H9 (cell line): ENCODE results near the gene OTULINL. TPM values are rescaled to one million over a fixed set of nuclear protein-coding genes. Genes with fewer than 3 reads are reported as not detected.
A peak's percentile ranks its signal among the peaks of the same experiment; 100 is the strongest.

Source experiments
- DNase-seq: peaks from one replicate; pipeline ENCODE4 v3.0.0-alpha.2; 2017
- H2AFZ ChIP-seq: one replicate; pipeline ENCODE4 v1.6.1; 2013; ENCODE audit warnings: mild to moderate bottlenecking, low read length, control low read depth, moderate library complexity
- H2AK5ac ChIP-seq: 2 replicates; pipeline ENCODE4 v1.6.1; 2013; ENCODE audit warnings: low read length, control low read depth, mixed read lengths; ENCODE audit not compliant: insufficient read length
- H2BK120ac ChIP-seq: one replicate; pipeline ENCODE4 v1.6.1; 2013; ENCODE audit warnings: low read depth, mild to moderate bottlenecking, low read length, control low read depth, inconsistent platforms; ENCODE audit not compliant: poor library complexity, severe bottlenecking
- H2BK12ac ChIP-seq: 2 replicates; pipeline ENCODE4 v1.6.1; 2013; ENCODE audit warnings: low read length, control low read depth, mixed read lengths, low read depth; ENCODE audit not compliant: insufficient read length
- H2BK15ac ChIP-seq: 2 replicates; pipeline ENCODE4 v1.6.1; 2013; ENCODE audit warnings: low read depth, low read length, control low read depth
- H2BK20ac ChIP-seq: one replicate; pipeline ENCODE4 v1.6.1; 2013; ENCODE audit warnings: low read depth, mild to moderate bottlenecking, low read length, control low read depth, inconsistent platforms; ENCODE audit not compliant: poor library complexity, severe bottlenecking
- H2BK5ac ChIP-seq: 2 replicates; pipeline ENCODE4 v1.6.1; 2013; ENCODE audit warnings: low read length, control low read depth, mixed read lengths; ENCODE audit not compliant: insufficient read length
- H3K14ac ChIP-seq: 2 replicates; pipeline ENCODE4 v1.6.1; 2013; ENCODE audit warnings: low read length, control low read depth; ENCODE audit not compliant: insufficient read depth
- H3K18ac ChIP-seq: 2 replicates; pipeline ENCODE4 v1.6.1; 2013; ENCODE audit warnings: low read depth, mild to moderate bottlenecking, mixed read lengths, low read length, control low read depth; ENCODE audit not compliant: insufficient read length
- H3K23ac ChIP-seq: 2 replicates; pipeline ENCODE4 v1.6.1; 2013; ENCODE audit warnings: low read length, control low read depth, mixed read lengths, low read depth; ENCODE audit not compliant: insufficient read length
- H3K23me2 ChIP-seq: 2 replicates; pipeline ENCODE4 v1.6.1; 2013; ENCODE audit warnings: low read depth, mild to moderate bottlenecking, mixed read lengths, low read length, control low read depth; ENCODE audit not compliant: insufficient read length, poor library complexity, severe bottlenecking
- H3K27ac ChIP-seq: 2 replicates; pipeline ENCODE4 v1.5.1; 2013; ENCODE audit warnings: low read length, control low read depth, mixed read lengths, low read depth; ENCODE audit not compliant: insufficient read length
- H3K27me3 ChIP-seq: 2 replicates; pipeline ENCODE4 v1.6.1; 2013; ENCODE audit warnings: low read length, control low read depth, inconsistent platforms; ENCODE audit not compliant: insufficient read depth
- H3K4ac ChIP-seq: 2 replicates; pipeline ENCODE4 v1.6.1; 2013; ENCODE audit warnings: low read depth, mild to moderate bottlenecking, control low read depth, inconsistent platforms, low read length, moderate library complexity
- H3K4me1 ChIP-seq: 2 replicates; pipeline ENCODE4 v1.6.1; 2013; ENCODE audit warnings: low read length, control low read depth, inconsistent platforms; ENCODE audit not compliant: insufficient read depth
- H3K4me2 ChIP-seq: 2 replicates; pipeline ENCODE4 v1.6.1; 2013; ENCODE audit warnings: low read length, control low read depth, mixed read lengths; ENCODE audit not compliant: insufficient read length, insufficient read depth
- H3K56ac ChIP-seq: 2 replicates; pipeline ENCODE4 v1.6.1; 2013; ENCODE audit warnings: low read depth, mild to moderate bottlenecking, mixed read lengths, low read length, control low read depth; ENCODE audit not compliant: insufficient read length
- H3K79me1 ChIP-seq: 2 replicates; pipeline ENCODE4 v1.6.1; 2013; ENCODE audit warnings: low read depth, mild to moderate bottlenecking, moderate library complexity, low read length, control low read depth, inconsistent platforms; ENCODE audit not compliant: insufficient read depth, poor library complexity, severe bottlenecking
- H3K79me2 ChIP-seq: 2 replicates; pipeline ENCODE4 v1.6.1; 2013; ENCODE audit warnings: low read length, control low read depth, inconsistent platforms; ENCODE audit not compliant: insufficient read depth
- H3K9ac ChIP-seq: 2 replicates; pipeline ENCODE4 v1.6.1; 2013; ENCODE audit warnings: low read length, control low read depth, mixed read lengths; ENCODE audit not compliant: insufficient read length; ENCODE audit errors: extremely low read depth
- H3K9me3 ChIP-seq: one replicate; pipeline ENCODE4 v1.6.1; 2013; ENCODE audit warnings: low read depth, low read length, inconsistent platforms; ENCODE audit not compliant: control insufficient read depth
- H3T11ph ChIP-seq: one replicate; pipeline ENCODE4 v1.6.1; 2013; ENCODE audit warnings: mild to moderate bottlenecking, low read length, control low read depth, inconsistent platforms
- H4K20me1 ChIP-seq: one replicate; pipeline ENCODE4 v1.6.1; 2013; ENCODE audit not compliant: control insufficient read depth, insufficient read length, insufficient read depth
- H4K5ac ChIP-seq: 2 replicates; pipeline ENCODE4 v1.6.1; 2013; ENCODE audit warnings: low read depth, mild to moderate bottlenecking, mixed read lengths, low read length, control low read depth; ENCODE audit not compliant: insufficient read length
- H4K8ac ChIP-seq: replicated peaks from 2 replicates; pipeline ENCODE4 v1.6.1; 2013; ENCODE audit warnings: low read length, control low read depth, mixed read lengths, low read depth; ENCODE audit not compliant: insufficient read length
- H4K91ac ChIP-seq: 2 replicates; pipeline ENCODE4 v1.6.1; 2013; ENCODE audit warnings: low read depth, mild to moderate bottlenecking, moderate library complexity, mixed read lengths, low read length, control low read depth; ENCODE audit not compliant: insufficient read length
- H3K27ac Mint-ChIP-seq, 3 experiments: 2 replicates in 2 of 3; 3 replicates in 1 of 3; pipeline ENCODE4 v1.8.0; 2020 to 2021; ENCODE audit warnings: mixed read lengths in 3 of 3, mild to moderate bottlenecking in 1 of 3, moderate library complexity in 1 of 3
- H3K27me3 Mint-ChIP-seq: 2 replicates; pipeline ENCODE4 v1.8.0; 2021; ENCODE audit warnings: low read depth, mild to moderate bottlenecking, moderate library complexity, mixed read lengths
- H3K36me3 Mint-ChIP-seq, 3 experiments: 2 replicates in 2 of 3; 3 replicates in 1 of 3; pipeline ENCODE4 v1.8.0; 2020 to 2021; ENCODE audit warnings: low read depth in 3 of 3, mixed read lengths in 3 of 3; ENCODE audit not compliant: insufficient read depth in 1 of 3
- H3K4me1 Mint-ChIP-seq, 2 experiments: 2 replicates each; pipeline ENCODE4 v1.8.0; 2020; ENCODE audit warnings: mixed read lengths in 2 of 2
- H3K4me3 Mint-ChIP-seq, 2 experiments: 2 replicates in 1 of 2; 3 replicates in 1 of 2; pipeline ENCODE4 v1.8.0; 2020 to 2021; ENCODE audit warnings: mild to moderate bottlenecking in 2 of 2, mixed read lengths in 2 of 2, moderate library complexity in 1 of 2
- H3K9me3 Mint-ChIP-seq, 2 experiments: 2 replicates in 1 of 2; 3 replicates in 1 of 2; pipeline ENCODE4 v1.8.0; 2020; ENCODE audit warnings: mild to moderate bottlenecking in 2 of 2, mixed read lengths in 2 of 2, moderate library complexity in 1 of 2
- CTCF ChIP-seq: fragments of 200-600 bp; sonication (generic); conservative IDR thresholded peaks from 3 replicates; pipeline ENCODE4 v1.8.0; 2021; ENCODE audit warnings: antibody characterized with exemption, mild to moderate bottlenecking
- WGBS: extraction: QIAGEN DNeasy Blood & Tissue Kit; methylation state at CpG from one replicate; pipeline ENCODE4 v1.1.7; 2013; ENCODE audit warnings: missing lambda C conversion rate, low lambda C conversion rate, mixed read lengths; ENCODE audit not compliant: insufficient read length; ENCODE audit errors: extremely low coverage; 5-methylcytosine and 5-hydroxymethylcytosine counted together
- total RNA-seq: library from RNA; stranded (reverse); gene quantifications from 2 replicates; pipeline ENCODE4 v1.2.1, GENCODE V29; 2021

Gene OTULINL
- total RNA-seq, 1 experiment from 2014 or later: 7.5 TPM

- Histone ChIP-seq H4K8ac (no peak overlapping the region), H3K4me2 (peak overlapping the region; percentile 27), H3K4ac (no peak overlapping the region), H2BK120ac (no peak overlapping the region), H3K18ac (no peak overlapping the region), H3K14ac (no peak overlapping the region), H2BK5ac (no peak overlapping the region), H3T11ph (no peak overlapping the region), H3K27me3 (peaks cover 2% of the 10 kb centered on the region; the same call in 1 of the 2 replicates), H3K23ac (no peak overlapping the region), H4K5ac (no peak overlapping the region), H2AK5ac (no peak overlapping the region), H3K56ac (no peak overlapping the region), H3K4me1 (no peaks in the 10 kb centered on the region), H4K20me1 (no peaks in the 10 kb centered on the region), H2BK20ac (no peak overlapping the region), H4K91ac (no peak overlapping the region), H3K27ac (no peak overlapping the region), H3K79me2 (no peaks in the 10 kb centered on the region), H2BK15ac (no peak overlapping the region), H3K23me2 (peaks cover 3% of the 10 kb centered on the region), H3K9me3 (no peaks in the 10 kb centered on the region), H3K79me1 (no peaks in the 10 kb centered on the region), H2AFZ (no peak overlapping the region), H2BK12ac (no peak overlapping the region), H3K9ac (no peak overlapping the region)
- no peak for DNase-seq
- H3K4me3 Mint-ChIP-seq: peak overlapping the region; percentile 74 to 80
- H3K27ac Mint-ChIP-seq: no peak overlapping the region
- no peak for TF ChIP-seq CTCF
- H3K36me3 Mint-ChIP-seq: peaks cover 0 to 18% (median 5%) of the 10 kb centered on the region in 3 experiments; a peak in 4 of 7 replicates
- H3K27me3 Mint-ChIP-seq: peaks cover 60% of the 10 kb centered on the region
- peaks cover 10 to 11% of the 10 kb centered on the region in 2 experiments for H3K4me1 Mint-ChIP-seq
- WGBS: no CpG with 5 or more reads among the region's 9 CpGs
- peaks cover 5 to 11% of the 10 kb centered on the region in 2 experiments; a peak in 4 of 5 replicates for H3K9me3 Mint-ChIP-seq
Observed at GRCh38 chr5:14582797-14583137, 1.2 kb downstream of the OTULINL start.
